Measurements from ENCODE around the gene BRF1. TPM values are rescaled to one million over a fixed set of nuclear protein-coding genes. Genes with fewer than 3 reads are reported as not detected.

BRF1 gene
- total RNA-seq, 1 donor from 2014 or later = 17.7 TPM

DNA sequence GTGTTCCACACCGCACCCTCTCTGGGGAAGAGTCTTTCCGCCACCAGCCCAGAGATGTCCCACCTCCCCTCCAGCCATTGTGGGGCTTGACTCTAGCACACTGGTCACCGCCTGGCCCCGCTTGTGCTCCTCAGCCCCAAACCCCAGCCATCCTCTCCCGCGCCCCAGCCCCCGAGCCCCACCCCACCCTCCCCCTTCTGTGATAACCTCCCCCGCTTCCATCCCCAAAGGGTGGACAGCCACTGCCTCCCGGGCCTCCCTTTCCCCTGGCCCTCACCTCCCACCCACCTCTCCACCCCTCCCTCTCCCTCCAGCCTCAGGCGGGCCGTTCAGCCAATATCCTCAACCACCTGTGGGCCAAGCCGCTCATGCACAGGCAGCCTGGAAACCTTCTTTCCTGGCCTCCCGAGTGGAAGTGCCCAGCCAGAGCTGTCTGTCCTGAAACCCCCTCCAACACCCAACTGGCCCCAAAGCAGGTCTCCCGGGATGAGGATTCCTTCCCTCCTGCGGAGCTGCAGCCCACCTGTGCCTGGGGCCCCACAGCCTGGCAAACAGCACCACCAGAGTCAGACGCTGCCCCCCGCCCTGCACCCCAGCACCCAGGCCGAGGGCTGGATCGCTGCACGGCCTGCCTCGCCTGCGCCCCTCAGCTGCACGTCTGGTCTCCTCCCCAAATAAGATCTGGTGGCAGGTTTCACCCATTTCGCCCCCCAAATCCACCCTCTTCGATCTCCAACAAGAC is 92.6 kb downstream of the BRF1 start:
- no peak for DNase-seq (ENCODE audit: low spot score)

GRCh38 chr14:105207460-105207901 is 93.3 kb downstream of the BRF1 start:
- DNase-seq (ENCODE audit: low spot score) = no peak
- intact Hi-C loops (cut with DNase I) = no loop called here

More for the DNA sequence above, 92.6 kb downstream of the BRF1 start:
- intact Hi-C loops (cut with DNase I) = no loop called here

DNA sequence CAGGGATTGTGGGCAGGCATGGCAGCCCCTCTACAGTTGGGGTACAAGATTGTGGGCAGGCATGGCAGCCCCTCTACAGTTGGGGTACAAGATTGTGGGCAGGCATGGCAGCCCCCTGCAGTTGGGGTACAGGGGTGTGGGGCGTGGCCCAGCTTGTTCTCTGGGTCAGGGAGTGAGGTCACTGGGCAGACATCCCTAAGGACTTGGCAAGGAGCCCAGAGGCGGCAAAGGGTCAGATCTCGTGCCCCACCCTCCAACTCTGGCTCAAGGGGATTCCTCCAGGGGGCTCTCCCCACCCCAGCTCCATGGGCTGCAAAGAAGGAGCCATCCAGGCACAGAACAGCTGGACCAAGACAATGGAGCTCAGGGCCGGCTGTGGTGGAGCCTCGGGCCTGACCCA is 93.9 kb downstream of the BRF1 start:
- DNase-seq (ENCODE audit: low spot score) = no peak
- intact Hi-C loops (cut with DNase I) = no loop called here

- DNase-seq (ENCODE audit: low spot score) = no peak
- intact Hi-C loops (cut with DNase I) = loop anchor here (2.0 kb wide), 1 partner anchor 113 kb away; no protein-coding TSS in a partner anchor
Observed at GRCh38 chr14:105205673-105206208, 95.1 kb downstream of the BRF1 start.

DNA sequence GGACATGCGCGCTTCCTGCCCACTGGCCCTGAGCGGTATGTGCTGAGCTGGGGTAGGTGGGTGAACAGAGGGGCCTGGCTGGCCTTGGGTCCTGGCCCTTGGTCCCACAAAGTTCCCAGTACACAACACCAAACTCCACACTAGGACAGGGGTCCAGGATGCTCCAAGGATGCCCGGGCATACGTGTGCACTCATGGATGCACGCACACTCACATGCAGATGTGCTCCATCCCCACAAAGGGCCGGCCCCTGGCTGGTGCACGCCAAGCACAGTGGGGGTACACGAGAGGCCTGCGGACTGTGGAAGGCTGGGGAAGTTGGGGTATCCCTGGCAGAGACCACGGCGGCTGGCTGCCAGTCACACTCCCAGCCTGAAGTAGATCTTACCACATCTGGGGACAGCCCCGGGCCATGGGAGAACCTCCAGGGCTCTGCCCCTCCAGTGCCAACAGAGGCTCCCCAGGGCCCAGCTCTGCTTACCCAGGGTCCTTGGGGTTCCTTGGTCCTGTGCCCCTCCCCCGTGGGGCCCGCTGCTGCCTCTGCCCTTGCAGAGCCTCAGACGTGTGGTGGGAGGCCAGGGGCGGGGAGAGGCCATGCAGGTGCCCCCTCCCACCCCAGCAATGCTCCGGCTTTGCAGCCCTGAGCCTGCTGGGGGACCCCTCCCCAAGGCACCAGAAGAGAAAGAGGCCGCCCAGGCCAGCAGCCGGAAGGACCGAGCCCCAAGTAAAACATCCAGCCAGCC is 95.7 kb downstream of the BRF1 start:
- intact Hi-C loops (cut with DNase I) = loop anchor here (2.0 to 5.0 kb wide), 3 partner anchors 62 to 112 kb away; no protein-coding TSS in a partner anchor
- no peak for DNase-seq (ENCODE audit: low spot score)

DNA sequence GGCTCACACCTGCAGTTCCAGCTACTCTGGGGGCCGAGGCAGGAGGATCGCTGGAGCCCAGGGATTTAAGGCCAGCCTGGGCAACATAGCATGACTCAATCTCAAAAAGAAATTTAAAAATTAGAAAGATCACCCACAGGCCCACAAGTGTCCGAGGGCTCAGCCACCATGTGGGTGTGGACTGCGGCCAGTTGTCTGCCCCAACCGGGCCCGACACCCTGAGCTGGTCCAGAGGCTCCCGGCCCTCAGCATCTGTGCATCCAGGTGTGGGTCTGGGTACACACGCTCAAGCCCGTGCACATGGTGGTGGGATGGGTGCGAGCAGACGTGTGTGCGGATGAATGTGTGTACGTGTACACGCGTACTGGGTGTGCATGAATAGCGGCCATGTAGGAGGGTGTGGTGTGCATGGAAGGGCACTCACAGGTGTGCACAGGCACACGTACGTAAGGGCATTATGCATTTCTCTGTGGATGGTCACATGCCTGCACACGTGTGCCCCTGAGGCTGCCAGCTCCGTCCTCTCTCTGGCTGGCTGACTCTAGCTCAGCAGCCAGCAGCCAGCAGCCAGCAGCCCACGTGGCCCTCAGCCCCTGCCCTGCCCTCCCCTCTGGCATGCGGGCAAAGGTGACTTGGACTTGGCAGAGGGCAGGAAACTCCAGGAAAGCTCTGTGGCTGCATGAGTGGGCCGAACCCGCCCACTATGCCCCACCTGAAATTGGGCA is 96.4 kb downstream of the BRF1 start:
- DNase-seq (ENCODE audit: low spot score) = peak; percentile 89
- intact Hi-C loops (cut with DNase I) = loop anchor here (2.0 to 5.0 kb wide), 3 partner anchors 63 to 112 kb away; no protein-coding TSS in a partner anchor

DNA sequence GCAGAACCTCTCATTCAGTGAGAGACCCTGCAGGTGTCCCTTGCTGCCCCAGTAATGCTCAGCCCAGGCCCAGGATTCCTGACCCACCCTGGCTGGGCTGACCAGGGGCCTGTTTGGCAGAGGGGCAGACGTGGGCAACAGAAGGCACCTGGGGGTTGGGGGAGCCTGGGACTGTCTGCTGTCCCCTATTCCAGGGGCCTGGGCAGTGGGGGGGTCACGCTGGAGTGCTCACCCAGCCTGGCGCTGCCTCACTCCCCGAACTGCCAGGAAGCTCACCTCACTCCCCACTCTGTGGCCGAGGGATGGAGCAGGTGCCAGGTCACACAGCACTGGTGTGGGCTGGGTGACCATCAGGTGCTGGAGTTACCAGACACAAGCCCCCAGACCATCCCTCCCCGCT is 97.1 kb downstream of the BRF1 start:
- DNase-seq (ENCODE audit: low spot score) = no peak
- intact Hi-C loops (cut with DNase I) = loop anchor here (2.0 to 5.0 kb wide), 4 partner anchors 64 to 149 kb away; no protein-coding TSS in a partner anchor

- intact Hi-C loops (cut with DNase I) = loop anchor here (2.0 to 5.0 kb wide), 3 partner anchors 64 to 150 kb away; no protein-coding TSS in a partner anchor
- DNase-seq (ENCODE audit: low spot score) = no peak
Observed at GRCh38 chr14:105203057-105203531, 97.7 kb downstream of the BRF1 start.

GRCh38 chr14:105201925-105202513 is 98.8 kb downstream of the BRF1 start:
- no peak for DNase-seq (ENCODE audit: low spot score)
- intact Hi-C loops (cut with DNase I) = loop anchor here (2.0 to 5.0 kb wide), 3 partner anchors 65 to 151 kb away; no protein-coding TSS in a partner anchor

- no peak for DNase-seq (ENCODE audit: low spot score)
- intact Hi-C loops (cut with DNase I) = loop anchor here (5.0 kb wide), 2 partner anchors 66 to 81 kb away; no protein-coding TSS in a partner anchor
Observed at GRCh38 chr14:105201156-105201924, 99.5 kb downstream of the BRF1 start.

DNA sequence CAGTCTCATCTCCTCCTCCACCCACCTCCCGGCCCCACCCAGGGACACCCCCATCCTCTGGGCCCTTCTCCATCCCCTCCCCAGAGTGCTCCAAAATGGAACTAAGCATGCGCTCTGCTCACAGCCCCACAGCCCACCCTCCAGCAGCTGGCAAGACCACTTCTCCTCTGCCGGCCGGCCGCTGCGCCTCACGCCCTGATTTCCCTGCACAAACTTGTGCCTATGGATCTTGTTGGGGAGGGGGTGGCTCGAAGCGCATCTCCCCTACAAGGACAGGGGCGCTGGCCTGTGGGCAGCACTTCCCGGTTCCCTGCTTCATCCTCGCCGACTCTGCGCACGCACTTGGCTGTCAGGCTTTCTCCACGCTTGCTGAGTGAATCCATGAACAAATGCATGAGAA is 100.2 kb downstream of the BRF1 start:
- intact Hi-C loops (cut with DNase I) = loop anchor here (5.0 kb wide), 2 partner anchors 67 to 82 kb away; no protein-coding TSS in a partner anchor
- no peak for DNase-seq (ENCODE audit: low spot score)

DNA sequence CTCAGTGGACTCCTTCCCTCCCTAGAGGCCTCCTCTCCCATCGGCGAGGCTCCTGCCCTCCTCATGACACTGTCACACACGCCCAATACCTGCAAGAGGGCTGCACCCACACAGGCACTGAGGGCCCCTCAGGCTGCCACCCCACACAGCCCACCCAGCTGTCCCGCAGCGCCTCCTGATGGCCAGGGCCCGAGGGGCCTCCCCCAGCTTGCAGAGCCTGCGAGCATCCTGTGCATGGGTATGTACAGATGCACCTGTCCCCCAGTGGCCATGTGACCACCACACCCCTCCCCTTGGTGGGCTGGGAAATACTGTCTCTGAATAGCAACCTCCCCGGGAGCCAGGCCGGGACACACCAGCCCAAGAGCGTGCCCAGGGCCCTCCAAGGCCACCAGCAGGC is 100.7 kb downstream of the BRF1 start:
- no peak for DNase-seq (ENCODE audit: low spot score)
- intact Hi-C loops (cut with DNase I) = loop anchor here (5.0 kb wide), 2 partner anchors 67 to 82 kb away; no protein-coding TSS in a partner anchor

DNA sequence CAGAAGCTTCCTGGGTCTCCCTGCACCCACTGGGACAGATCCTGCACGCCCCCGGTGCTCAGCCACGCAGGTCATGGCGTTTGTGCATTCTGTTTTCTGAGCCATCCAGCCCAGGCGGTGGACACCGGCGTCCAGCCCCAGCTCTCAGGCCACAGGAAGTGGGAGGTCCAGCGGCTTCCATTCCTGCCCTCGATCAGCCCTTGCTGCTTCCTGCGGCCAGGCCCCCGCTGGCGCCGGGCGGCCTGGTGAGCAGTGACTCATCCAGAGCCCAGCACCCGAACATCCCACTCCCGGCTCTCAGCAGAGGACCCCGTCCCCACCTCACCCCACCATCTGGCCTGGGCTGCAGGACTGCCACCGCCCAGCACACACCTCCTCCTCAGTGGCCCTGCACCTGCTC is 101.7 kb downstream of the BRF1 start:
- intact Hi-C loops (cut with DNase I) = no loop called here

DNA sequence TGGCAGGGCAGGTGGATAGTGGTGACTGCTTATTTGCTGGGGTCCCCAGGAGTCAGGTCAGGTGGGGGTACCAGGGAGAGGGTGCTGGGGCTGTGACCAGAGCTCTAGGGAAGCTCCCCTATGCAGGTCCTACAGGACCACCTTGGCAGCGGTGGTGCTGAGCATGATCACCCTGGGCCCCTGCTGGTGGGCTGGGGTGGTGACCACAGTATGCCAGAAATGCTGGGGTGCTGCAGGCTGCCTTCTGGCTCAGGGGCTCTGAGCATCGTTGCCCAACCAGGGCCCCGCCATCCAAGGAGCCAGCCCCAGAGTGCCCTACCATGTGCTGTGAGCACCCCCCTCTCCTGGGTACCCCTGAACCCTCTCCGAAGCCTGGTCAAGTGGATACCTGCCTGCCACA is 102.2 kb downstream of the BRF1 start:
- DNase-seq (ENCODE audit: low spot score) = no peak
- intact Hi-C loops (cut with DNase I) = no loop called here

More for the DNA sequence above, 101.7 kb downstream of the BRF1 start:
- no peak for DNase-seq (ENCODE audit: low spot score)

DNA sequence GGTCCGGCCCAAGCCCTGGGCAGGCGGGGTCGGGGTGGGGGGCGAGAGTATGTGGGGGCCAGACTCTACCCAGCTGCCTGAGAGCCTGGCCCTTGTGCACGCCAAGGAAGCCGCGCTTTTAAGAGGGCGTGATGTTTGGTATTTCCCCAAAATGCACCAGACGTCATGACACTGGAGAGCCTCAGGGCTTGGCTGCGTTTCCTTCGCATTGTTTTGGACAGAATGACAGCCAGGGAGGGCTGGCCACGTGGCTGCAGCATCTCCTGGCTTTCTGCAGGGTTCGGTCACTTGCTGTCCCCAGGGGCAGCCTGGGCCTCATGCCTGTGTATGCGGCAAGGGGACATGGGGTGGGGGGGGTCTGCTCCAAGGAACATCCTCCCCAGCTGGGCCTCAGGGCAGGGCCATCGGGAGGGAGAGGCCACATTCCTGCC is 103.6 kb downstream of the BRF1 start:
- no peak for DNase-seq (ENCODE audit: low spot score)
- intact Hi-C loops (cut with DNase I) = no loop called here

GRCh38 chr14:105196265-105196960 is 104.4 kb downstream of the BRF1 start:
- peak; percentile 88 for DNase-seq (ENCODE audit: low spot score)
- intact Hi-C loops (cut with DNase I) = no loop called here

GRCh38 chr14:105195522-105196264 is 105.1 kb downstream of the BRF1 start:
- intact Hi-C loops (cut with DNase I) = no loop called here
- no peak for DNase-seq (ENCODE audit: low spot score)
